Measurements from ENCODE around the gene JAM3.

DNA sequence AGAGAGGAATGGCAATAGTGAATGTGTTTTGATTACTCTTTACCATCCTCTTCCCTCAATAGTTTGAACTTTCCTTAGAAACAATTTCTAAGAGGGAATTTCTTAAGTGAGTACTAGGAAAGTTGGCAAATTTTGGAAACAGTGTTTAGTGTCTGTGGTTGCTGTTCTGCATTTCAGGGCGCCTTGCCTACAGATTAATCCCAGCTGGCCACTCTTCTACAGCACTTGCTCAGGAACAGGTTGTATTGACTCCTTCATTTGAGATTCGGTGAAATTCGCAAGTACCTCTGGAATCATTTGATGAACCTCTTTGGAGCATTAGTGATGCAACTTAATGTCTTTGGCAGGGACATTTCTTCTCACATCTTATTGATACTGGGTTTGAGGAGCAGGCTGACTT, 28.3 kb downstream of the JAM3 start:
- TF ChIP-seq CTCF (IDR thresholded peaks at IDR 0.05) (no peak), POLR2A (IDR thresholded peaks at IDR 0.05) (no peak)

All from breast epithelium (tissue), 3 donors.